ENCODE measurements around the gene RDX.
"Not testable (repeated sequence)": the region's sequence is repeated elsewhere in the genome, so short reads cannot be mapped to it uniquely, and the experiment has no call there.

Gene RDX

GRCh38 chr11:110272919-110273318 is 23.5 kb downstream of the RDX start:
- DNase-seq (ENCODE audit: low read depth): no peak

DNA sequence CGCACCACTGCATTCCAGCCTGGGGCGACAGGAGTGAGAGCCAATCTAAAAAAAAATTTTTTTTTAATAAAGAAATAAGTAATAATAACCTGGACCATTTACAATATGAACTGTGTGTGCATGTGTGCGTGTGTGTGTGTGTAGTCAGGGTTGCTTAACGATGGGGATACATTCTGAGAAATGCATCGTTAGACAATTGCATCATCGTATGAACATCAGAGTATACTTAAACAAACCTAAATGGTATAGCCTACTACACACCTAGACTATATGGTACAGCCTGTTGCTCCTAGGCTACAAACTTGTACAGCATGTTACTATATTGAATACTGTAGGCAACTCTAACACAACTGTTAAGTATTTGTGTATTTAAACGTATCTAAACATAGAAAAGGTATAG is 26.4 kb downstream of the RDX start:
- DNase-seq (ENCODE audit: low read depth): no peak

- DNase-seq (ENCODE audit: low read depth): no peak
These were observed 28.0 kb downstream of the RDX start for GRCh38 chr11:110268441-110268840.

DNA sequence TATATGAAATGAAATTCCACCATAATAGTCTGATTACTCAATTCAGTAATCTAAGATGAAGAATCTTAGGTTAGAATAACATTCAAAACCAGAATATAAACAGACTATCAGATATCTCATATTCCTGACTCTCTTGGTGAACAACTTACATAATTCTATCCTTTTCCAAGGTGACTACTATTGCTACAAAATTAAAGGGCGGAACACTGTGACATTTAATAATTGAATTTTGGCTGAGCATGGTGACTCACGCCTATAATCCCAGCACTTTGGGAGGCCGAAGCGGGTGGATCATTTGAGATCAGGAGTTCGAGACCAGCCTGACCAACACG is 34.4 kb downstream of the RDX start:
- no peak for DNase-seq (ENCODE audit: low read depth)

DNA sequence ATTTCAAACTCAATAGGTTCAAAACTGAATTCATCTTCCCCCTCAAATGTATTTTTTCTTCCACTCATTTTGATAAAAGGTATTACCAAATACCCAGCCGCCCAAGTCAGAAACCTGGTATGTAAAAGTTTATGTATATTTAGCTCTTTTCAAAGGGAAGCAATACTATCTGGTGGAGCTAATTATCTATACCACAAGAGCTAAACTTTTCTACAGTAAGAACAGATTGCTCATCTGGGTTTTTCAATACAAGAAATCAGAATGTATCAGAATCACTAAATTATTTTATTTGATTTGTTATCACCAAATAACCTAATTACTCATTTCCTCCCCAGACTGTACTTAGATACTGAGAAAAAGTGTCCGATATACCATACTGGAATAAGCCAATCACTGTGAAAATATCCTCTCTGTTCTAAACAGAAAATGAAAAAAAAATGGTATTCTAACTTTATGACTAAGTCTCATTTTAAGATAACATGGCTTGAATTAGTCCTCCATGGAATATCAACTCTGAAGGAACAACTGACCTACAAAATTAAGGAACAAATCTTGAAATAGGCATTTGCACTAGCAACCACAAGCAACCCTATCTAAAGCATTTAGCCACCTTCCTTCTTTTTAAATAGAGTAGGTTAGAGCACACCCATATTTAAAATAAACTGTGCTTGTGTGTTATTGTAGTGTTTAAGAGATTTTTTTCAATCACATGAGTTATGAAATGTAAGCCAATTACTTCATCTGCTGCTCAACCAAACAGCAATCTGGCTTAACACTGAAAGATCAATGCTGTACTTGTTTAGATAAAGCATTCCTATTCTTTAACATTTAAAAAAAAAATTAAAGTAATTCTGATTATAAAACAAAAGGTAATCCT is 35.0 kb downstream of the RDX start:
- DNase-seq (ENCODE audit: low read depth): no peak

DNA sequence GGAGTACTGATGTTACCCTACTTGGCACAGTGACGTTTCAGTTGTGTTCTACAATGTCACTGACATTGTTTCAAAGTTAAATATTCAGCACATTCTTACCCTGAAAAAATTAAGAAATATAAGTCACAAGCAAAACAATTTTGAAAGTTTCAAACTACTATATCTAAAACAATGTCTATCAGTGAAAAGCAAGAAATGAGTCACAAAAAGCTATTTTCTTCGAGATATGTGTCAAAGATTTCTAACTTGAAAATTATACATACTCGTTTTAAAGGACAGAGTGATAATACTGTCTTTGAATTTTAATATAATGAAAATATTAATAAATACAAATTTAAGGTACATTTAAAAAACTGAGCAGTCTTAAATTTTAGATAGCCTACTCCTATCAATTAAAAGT is 42.9 kb downstream of the RDX start:
- DNase-seq (ENCODE audit: low read depth): no peak

DNA sequence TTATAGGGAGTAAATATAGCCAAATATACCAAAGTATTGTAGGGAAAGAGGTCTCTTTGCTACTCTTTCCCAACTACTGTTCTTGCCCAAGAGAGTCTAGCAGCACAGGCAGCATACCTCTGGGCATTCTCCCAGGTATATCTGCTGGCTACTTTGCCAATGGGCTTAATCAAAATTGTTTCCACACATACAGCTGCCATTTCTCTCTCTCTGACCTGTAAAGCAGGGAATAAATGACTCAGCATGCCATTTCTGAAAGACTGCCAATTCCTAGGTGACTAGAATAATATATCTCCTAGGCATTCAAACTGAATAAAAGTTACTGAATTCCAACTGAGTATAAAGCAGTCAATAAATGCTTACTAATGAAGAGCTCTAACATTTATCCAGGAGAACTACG is 44.6 kb downstream of the RDX start:
- no peak for DNase-seq (ENCODE audit: low read depth)

DNA sequence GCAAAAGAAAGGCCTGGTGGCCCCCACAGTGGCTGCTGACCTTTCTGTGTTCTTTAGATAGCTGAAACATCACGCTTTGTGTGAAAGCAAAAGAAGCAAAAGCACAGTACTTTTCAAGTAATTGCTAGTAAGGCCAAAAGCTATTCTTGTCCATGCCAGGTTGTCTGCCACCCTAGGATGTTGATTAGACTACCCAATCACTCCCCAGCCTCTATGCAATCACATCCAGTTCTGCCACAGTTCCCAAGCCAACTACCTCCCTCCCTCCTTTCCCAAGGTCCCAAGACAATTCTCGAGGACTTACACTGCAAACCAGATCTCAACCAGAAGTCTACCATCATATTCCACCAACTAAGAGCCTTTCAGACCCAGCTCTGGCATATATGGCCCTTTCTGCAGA is 46.2 kb downstream of the RDX start:
- DNase-seq (ENCODE audit: low read depth): no peak

GRCh38 chr11:110249766-110250165 is 46.6 kb downstream of the RDX start:
- no peak for DNase-seq (ENCODE audit: low read depth)

GRCh38 chr11:110249066-110249465 is 47.3 kb downstream of the RDX start:
- no peak for DNase-seq (ENCODE audit: low read depth)

DNA sequence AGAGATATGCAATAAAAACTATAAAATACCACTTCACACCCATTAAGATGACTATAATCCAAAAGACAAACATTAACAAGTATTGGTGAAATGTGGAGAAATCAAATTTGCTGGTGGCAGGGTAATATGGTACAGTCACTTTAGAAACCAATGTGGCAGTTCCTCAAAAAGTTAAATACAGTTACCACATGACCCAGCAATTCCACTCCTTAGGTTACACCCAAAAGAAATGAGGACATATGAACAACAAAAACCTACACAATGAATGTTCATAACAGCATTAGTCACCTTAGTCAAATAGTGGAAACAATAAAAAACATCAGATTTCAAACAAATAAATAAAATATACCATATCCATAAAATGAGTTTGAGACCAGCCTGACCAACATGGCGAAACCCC is 52.6 kb downstream of the RDX start:
- DNase-seq (ENCODE audit: low read depth): no peak

- no peak for DNase-seq (ENCODE audit: low read depth)
These were observed 53.7 kb downstream of the RDX start for GRCh38 chr11:110242746-110243145.

DNA sequence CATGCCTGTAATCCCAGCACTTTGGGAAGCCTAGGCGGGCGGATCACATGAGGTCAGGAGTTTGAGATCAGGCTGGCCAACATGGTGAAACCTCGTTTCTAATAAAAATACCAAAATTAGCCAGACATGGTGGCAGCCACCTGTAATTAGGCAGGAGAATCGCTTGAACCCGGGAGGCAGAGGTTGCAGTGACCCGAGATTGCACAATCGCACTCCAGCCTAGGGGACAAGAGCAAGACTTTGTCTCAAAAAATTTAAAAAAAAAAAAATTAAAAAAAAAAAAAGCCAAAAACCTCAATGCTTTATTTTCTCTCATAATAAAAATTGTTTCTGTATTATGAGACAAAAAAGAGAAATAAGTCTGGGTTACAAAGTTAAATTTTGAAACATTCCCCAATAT is 54.2 kb downstream of the RDX start:
- DNase-seq (ENCODE audit: low read depth): no peak

DNA sequence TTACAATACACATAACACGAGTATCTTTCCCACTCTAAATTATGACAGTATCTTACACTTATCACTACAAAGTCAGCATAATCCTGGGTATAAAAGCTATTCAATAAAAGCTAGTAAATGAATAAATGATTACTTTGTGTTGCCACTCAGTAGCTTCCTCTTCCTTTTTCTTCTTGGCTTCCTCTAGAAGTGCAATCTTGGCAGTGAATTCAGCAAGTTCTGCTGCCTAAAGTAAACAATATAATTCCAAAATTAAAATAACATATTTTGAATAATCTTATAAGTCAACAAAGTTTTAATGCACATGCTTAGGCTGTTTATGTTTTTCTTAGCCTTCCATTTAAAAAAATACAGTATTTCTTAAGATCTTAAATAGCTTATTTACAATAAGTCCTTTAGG is 60.4 kb downstream of the RDX start:
- DNase-seq (ENCODE audit: low read depth): no peak

- no peak for DNase-seq (ENCODE audit: low read depth)
These were observed 66.0 kb downstream of the RDX start for GRCh38 chr11:110230377-110230776.

DNA sequence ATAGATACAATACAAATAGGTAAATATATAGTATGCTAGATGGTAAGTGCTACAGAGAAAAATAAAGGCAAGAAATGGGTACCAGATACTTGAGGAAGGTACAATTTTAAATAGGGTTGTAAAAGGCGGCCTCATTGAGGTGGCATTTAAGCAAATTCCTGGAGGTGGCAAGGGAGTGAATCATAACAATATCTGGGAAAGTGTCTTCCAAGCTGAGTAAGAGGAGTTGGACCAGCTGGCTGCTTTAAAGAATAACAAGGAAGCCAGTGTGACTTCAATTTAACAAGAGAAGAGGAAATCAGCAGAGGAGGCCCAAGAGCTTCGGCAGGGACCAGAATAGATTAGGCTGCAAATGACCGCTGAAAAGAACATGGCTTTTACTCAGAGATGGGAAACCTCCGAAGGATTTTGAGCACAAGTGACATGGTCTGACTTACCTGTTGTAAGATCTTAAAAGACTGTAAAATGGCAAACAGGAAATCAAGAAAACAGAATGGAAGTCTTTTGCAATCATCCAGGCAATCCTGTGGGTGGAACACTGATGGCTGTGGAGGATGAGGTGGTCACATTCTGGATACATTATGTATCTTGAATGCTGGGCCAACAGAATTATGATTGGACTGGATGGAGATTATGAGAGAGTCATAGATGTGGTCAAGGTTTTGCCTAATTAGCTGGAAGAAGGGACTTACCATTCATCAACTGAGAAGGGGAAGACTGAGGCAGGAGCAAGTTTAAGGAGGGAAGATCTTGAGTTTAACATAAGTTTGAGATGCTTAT is 77.2 kb downstream of the RDX start:
- DNase-seq (ENCODE audit: low read depth): no peak

DNA sequence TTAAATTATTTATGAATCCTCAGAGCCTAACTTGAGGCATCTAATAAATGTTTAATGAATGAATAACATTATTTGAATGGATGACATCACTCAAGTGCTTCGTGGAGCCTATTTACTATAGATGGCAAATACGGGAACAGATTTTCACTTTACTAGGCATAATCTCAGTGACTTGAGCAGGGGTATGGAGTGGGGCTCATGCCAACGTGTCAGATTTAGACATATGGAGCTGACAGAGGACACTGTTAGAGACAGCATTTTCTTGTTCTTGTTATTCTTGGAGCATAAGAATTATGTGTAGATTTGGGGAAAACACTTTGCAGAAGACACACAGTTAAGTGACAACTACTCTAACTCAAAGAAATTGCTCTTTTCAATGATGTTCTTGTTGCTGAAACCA is 78.5 kb downstream of the RDX start:
- DNase-seq (ENCODE audit: low read depth): no peak

- DNase-seq (ENCODE audit: low read depth): no peak
These were observed 79.1 kb downstream of the RDX start for GRCh38 chr11:110217223-110217877.

DNA sequence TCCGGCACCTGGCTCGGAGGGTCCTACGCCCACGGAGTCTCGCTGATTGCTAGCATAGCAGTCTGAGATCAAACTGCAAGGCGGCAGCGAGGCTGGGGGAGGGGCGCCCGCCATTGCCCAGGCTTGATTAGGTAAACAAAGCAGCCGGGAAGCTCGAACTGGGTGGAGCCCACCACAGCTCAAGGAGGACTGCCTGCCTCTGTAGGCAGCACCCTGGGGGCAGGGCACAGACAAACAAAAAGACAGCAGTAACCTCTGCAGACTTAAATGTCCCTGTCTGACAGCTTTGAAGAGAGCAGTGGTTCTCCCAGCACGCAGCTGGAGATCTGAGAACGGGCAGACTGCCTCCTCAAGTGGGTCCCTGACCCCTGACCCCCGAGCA is 87.1 kb downstream of the RDX start:
- DNase-seq (ENCODE audit: low read depth): not testable (repeated sequence)

GRCh38 chr11:110208678-110209312 is 87.6 kb downstream of the RDX start:
- not testable (repeated sequence) for DNase-seq (ENCODE audit: low read depth)

DNA sequence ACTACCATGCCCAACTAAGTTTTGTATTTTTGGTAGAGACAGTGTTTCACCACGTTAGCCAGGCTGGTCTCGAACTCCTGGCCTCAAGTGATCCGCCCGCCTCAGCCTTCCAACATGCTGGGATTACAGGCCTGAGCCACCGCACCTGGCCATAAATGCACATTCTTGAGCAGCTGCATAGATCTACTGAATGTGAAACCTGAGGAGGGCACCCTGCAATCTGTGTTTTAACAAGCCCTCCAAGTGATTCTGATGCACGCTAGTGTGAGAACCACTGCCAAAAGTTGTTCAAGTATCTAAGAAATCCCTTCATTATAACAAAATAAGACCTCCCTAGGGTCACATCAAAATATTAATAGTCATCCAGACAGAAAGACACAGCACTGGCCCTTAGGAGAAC is 89.3 kb downstream of the RDX start:
- no peak for DNase-seq (ENCODE audit: low read depth)

GRCh38 chr11:110200836-110201235 is 95.6 kb downstream of the RDX start:
- no peak for DNase-seq (ENCODE audit: low read depth)

- DNase-seq (ENCODE audit: low read depth): no peak
These were observed 96.2 kb downstream of the RDX start for GRCh38 chr11:110200241-110200640.
